AG10803 (cell line): Measurements from ENCODE around the gene AP2M1.

ENCODE experiments used
- DNase-seq: peaks from one replicate; pipeline ENCODE4 v3.0.0; 2010; ENCODE audit warnings: low read depth
- H3K4me3 ChIP-seq: 2 replicates; pipeline ENCODE4 v1.5.1; 2011; ENCODE audit warnings: mild to moderate bottlenecking, low read length, control low read depth
- TF ChIP-seq, protein P1 (sequence below): conservative IDR thresholded peaks from 2 replicates; pipeline ENCODE4 v1.5.1; 2011; ENCODE audit warnings: mild to moderate bottlenecking, low read length, control low read depth, inconsistent platforms

The AP2M1 gene

DNA sequence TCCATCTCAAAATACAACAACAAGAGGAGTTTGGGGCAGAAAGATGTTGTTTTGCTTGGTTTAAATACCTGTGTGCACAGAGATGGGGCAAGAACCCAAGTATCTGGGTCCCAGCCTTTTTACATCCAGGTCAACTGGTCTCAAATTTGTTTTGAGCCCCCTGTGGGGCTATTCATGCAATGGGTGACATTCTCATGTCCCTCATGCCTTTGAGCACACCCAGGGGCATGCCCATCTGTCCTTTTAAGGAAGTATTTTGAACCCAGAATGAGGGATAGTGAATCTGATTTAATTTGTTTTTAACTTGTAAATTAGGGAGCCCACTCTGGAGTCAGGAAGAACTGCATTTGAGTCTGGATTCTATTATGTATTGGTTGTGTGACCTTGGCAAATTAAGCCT is 26.2 kb downstream of the AP2M1 start:
- no peak for DNase-seq
- no peak overlapping the region for H3K4me3 ChIP-seq
- TF ChIP-seq, protein P1, sequence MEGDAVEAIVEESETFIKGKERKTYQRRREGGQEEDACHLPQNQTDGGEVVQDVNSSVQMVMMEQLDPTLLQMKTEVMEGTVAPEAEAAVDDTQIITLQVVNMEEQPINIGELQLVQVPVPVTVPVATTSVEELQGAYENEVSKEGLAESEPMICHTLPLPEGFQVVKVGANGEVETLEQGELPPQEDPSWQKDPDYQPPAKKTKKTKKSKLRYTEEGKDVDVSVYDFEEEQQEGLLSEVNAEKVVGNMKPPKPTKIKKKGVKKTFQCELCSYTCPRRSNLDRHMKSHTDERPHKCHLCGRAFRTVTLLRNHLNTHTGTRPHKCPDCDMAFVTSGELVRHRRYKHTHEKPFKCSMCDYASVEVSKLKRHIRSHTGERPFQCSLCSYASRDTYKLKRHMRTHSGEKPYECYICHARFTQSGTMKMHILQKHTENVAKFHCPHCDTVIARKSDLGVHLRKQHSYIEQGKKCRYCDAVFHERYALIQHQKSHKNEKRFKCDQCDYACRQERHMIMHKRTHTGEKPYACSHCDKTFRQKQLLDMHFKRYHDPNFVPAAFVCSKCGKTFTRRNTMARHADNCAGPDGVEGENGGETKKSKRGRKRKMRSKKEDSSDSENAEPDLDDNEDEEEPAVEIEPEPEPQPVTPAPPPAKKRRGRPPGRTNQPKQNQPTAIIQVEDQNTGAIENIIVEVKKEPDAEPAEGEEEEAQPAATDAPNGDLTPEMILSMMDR, result no peak

DNA sequence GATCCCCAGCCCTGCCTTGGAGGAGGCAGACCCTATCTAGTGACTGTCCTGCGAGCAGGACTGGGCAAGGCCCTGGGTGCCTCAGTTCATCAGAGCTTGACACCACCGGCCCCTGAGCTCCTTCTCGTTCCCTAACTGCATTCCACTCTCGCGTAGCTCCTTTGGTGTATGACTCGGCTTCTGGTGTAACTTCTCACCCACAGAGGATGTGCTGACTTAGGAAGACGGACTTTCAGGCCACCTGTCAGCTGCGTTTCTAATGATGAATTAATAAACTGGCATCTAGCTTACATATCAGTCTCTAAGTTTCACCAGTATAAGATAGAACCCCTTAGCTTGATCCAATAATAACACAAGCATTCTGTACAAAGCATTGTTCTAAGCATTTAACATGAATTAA is 28.9 kb downstream of the AP2M1 start:
- TF ChIP-seq, protein P1, result no peak
- DNase-seq, result no peak

DNA sequence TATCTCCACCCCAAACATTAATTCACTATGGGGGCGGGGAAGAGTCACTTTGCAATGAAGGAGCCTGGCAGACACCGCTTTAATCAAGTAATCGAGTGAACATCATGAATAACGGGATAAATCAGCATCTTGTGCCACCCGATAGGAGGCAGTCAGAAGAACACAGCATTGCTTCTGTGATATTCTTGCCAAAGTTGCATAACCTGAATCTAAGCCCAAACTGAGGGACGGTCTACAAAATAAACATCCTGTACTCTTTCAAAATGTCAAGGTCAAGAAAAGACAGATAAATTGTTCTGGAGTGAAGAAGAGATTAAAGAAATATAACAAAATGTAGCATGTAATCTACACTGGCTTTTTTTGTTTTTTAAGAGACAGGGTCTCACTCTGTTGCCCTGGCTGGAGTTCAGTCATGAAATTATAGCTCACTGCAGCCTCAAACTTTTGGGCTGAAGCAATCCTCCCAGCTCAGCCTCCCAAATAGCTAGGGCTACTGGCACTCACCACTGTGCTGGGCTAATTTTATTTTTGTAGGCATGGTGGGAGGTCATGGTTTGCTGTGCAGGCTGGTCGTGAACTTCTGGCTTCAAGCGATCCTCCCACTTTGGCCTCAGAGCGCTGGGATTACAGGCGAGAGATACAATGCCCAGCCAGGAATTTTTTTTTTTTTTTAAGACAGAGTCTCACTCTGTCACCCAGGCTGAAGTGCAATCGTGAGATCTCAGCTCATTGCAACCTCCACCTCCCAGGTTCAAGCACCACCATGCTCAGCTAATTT is 34.7 kb downstream of the AP2M1 start:
- TF ChIP-seq, protein P1, result no peak
- no peak overlapping the region for H3K4me3 ChIP-seq
- no peak for DNase-seq

More for the DNA sequence above, 28.9 kb downstream of the AP2M1 start:
- H3K4me3 ChIP-seq, result no peak overlapping the region

DNA sequence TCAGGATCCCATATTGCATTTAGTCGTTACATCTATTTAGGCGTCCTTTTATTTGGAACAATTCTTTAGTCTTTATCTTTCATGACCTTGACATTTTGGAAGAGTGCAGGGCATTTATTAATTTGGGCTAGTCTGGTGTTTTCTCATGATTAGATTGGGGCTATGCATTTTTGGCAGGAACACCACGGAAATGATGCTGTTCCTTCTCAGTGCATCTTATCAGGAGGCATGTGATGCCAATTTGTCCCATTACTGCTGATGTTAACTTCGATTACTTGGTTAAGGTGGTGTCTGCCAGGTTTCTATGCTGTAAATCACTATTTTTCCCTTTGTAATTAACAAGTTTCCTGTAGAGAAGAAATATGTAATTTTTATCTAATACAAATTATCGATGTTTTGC is 36.6 kb downstream of the AP2M1 start:
- no peak for DNase-seq
- H3K4me3 ChIP-seq, result no peak overlapping the region
- TF ChIP-seq, protein P1, result no peak

DNA sequence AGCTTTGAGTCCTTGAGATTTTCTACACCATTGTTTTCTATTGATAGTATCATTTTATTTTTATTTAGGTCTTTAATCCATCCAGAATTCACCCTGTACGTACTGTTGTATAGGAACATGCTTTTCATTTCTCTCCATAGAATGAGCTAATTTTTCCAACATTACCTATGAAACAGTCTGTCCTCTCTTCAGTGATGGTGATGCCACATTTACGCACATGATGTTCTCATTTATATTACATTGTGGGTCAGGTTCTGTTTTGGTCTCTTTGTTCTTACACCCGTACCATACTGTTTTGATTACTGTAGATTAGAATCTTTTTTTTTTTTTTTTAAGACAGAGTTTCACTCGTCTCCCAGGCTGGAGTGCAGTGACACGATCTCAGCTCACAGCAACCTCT is 37.1 kb downstream of the AP2M1 start:
- no peak for DNase-seq
- H3K4me3 ChIP-seq, result no peak overlapping the region
- TF ChIP-seq, protein P1, result no peak

DNA sequence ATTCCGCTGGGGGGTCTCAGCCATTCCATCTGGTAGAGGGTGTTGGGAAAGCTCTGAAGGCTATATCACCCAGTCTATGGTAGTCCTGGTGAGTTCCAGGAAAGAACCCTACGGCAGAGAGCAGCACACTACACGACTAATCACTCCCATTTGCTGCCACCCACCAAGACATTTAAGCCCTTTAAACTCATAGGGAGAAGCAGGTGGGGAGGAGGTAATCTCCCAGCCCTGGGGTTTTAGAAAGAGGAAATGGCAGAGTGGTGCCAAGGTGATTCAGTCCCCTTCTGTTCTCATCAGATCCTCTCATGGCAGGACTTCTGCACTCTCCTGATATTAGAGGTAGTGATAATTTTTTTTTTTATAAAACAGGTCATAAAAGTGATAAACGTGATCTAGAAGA is 44.2 kb downstream of the AP2M1 start:
- H3K4me3 ChIP-seq, result no peak overlapping the region
- TF ChIP-seq, protein P1, result no peak
- DNase-seq, result no peak

DNA sequence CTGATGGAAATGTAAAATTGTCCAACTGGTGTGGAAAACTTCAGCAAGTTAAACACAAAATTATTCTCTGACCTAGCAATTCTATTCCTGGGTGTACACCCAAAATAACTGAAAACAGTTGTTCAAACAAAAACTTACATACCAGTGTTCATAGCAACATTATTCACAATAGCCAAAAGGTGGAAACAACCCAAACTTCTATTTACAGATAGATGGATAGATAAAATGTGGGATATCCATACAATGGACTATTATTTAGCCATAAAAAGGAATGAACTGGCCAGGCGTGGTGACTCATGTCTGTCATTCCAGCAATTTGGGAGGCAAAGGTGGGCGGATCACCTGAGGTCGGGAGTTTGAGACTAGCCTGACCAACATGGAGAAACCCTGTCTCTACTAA is 47.9 kb downstream of the AP2M1 start:
- DNase-seq, result peak; percentile 3
- no peak overlapping the region for H3K4me3 ChIP-seq
- TF ChIP-seq, protein P1, result no peak
